ENCODE measurements around the gene CACNG7. TPM values are rescaled to one million over a fixed set of nuclear protein-coding genes. Genes with fewer than 3 reads are reported as not detected.

Gene CACNG7
- total RNA-seq, 2 donors from 2014 or later: 0.16 TPM; not detected in 1

DNA sequence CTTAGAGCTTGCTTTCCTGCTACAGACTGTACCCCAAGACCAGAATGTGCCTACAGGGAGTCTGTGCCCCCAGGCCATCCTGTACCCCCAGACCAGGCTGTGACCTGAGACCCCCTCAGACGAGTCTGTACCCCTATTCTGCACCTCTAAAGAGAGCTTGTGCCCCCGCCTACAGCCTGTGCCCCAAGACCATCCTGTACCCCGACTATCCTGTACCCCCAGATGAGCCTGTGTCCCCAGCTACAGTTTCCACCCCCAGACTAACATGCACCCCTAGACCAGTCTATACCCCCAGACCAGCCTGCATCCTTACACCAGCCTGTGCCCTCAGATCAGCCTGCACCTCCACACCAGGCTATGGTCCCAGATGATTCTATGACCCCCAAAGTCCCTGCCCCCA, 84.4 kb downstream of the CACNG7 start:
- Histone ChIP-seq H3K4me1 (no peaks in the 10 kb centered on the region), H3K27me3 (peaks cover 17% of the 10 kb centered on the region), H3K9ac (ENCODE audit: low read depth in 2 of 2, low read length in 2 of 2) (no peak overlapping the region), H3K4me3 (no peak overlapping the region), H3K27ac (no peak overlapping the region), H3K9me3 (no peaks in the 10 kb centered on the region), H3K36me3 (no peaks in the 10 kb centered on the region)
- no peak for DNase-seq
- intact Hi-C loops (cut with DNase I): no loop called here
- TF ChIP-seq, protein P1, sequence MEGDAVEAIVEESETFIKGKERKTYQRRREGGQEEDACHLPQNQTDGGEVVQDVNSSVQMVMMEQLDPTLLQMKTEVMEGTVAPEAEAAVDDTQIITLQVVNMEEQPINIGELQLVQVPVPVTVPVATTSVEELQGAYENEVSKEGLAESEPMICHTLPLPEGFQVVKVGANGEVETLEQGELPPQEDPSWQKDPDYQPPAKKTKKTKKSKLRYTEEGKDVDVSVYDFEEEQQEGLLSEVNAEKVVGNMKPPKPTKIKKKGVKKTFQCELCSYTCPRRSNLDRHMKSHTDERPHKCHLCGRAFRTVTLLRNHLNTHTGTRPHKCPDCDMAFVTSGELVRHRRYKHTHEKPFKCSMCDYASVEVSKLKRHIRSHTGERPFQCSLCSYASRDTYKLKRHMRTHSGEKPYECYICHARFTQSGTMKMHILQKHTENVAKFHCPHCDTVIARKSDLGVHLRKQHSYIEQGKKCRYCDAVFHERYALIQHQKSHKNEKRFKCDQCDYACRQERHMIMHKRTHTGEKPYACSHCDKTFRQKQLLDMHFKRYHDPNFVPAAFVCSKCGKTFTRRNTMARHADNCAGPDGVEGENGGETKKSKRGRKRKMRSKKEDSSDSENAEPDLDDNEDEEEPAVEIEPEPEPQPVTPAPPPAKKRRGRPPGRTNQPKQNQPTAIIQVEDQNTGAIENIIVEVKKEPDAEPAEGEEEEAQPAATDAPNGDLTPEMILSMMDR (IDR thresholded peaks at IDR 0.05): no peak

Other genes starting within 250 kb of the CACNG7 start
- under 1 TPM in 1 of 2 donors, not detected in 1; 0.11 TPM for gene NLRP12, start 85.0 kb upstream of the CACNG7 start, total RNA-seq
- gene MYADM, start 41.4 kb upstream of the CACNG7 start, total RNA-seq: 100 to 1,000 TPM in 1 of 2 donors, 10 to 100 TPM in 1; 80.5 to 110 TPM
- under 1 TPM; 0.08 to 0.22 TPM for gene PRKCG, start 27.1 kb upstream of the CACNG7 start, total RNA-seq
- under 1 TPM; 0.02 to 0.03 TPM for gene CACNG8, start 53.7 kb downstream of the CACNG7 start, total RNA-seq
- gene CACNG6, start 82.4 kb downstream of the CACNG7 start, total RNA-seq: not detected
- not detected for gene VSTM1, start 154.6 kb downstream of the CACNG7 start, total RNA-seq
- not detected for gene TARM1, start 172.1 kb downstream of the CACNG7 start, total RNA-seq
- 1 to 10 TPM in 1 of 2 donors, under 1 TPM in 1; 0.57 to 1.6 TPM for gene OSCAR, start 191.5 kb downstream of the CACNG7 start, total RNA-seq
- gene NDUFA3, start 193.6 kb downstream of the CACNG7 start, total RNA-seq: 100 to 1,000 TPM; 138 to 188 TPM
- gene TFPT, start 206.4 kb downstream of the CACNG7 start, total RNA-seq: 10 to 100 TPM; 15.9 to 17.2 TPM
- gene PRPF31, start 206.5 kb downstream of the CACNG7 start, total RNA-seq: 10 to 100 TPM; 39.5 to 65.6 TPM
- gene CNOT3, start 228.5 kb downstream of the CACNG7 start, total RNA-seq: 10 to 100 TPM; 38.4 to 57.3 TPM